ENCODE data around the gene SLC8A1. TPM values are rescaled to one million over a fixed set of nuclear protein-coding genes. Genes with fewer than 3 reads are reported as not detected.

Gene SLC8A1
- total and polyA plus RNA-seq, 12 donors = 0.54 to 128 (median 18.5) TPM

DNA sequence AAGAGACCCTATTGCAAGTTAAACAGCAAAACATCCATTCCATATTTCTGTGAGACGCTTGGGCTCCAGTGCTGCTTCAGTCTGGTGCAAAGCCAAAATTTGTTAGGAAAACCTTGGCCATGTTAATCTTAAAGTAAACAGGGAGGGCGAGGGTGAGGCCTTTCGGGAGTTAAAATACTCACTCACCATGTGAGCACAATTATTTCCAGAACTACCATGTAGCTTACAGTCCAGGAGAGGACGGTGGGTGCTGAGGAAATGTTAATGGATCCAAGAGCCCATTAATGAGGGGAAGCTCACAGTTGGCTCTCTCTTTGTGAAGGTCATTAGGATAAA is 286.4 kb downstream of the SLC8A1 start:
- Histone ChIP-seq H3K4me1 (replicated peaks in 1 of 2) (no peaks in the 10 kb centered on the region), H3K27ac (peak overlapping the region in 2 of 5 donors; percentile 1 to 9), H3K36me3 (replicated peaks in 1 of 2) (no peaks in the 10 kb centered on the region), H3K4me3 (no peak overlapping the region), H3K9me3 (replicated peaks in 1 of 3) (no peaks in the 10 kb centered on the region), H3K27me3 (no peaks in the 10 kb centered on the region)
- peak in 2 of 7 donors; percentile 3 to 56 for DNase-seq
- no peak for TF ChIP-seq POLR2A (IDR thresholded peaks at IDR 0.05)
- WGBS, 4 donors = 65 to 80% (median 73%) methylated on average over 4 of the region's 4 CpGs
- intact Hi-C loops (cut with DNase I) = no loop called here

- H3K27me3 ChIP-seq = no peaks in the 10 kb centered on the region
- no peak overlapping the region for H3K4me3 ChIP-seq
- H3K36me3 ChIP-seq (replicated peaks in 1 of 2) = no peaks in the 10 kb centered on the region
- peak overlapping the region in 3 of 5 donors; percentile 1 to 15 (median 9) for H3K27ac ChIP-seq
- intact Hi-C loops (cut with DNase I) = no loop called here
- no peak for TF ChIP-seq POLR2A (IDR thresholded peaks at IDR 0.05)
- no peak for TF ChIP-seq CTCF (IDR thresholded peaks at IDR 0.05)
- H3K4me1 ChIP-seq (replicated peaks in 1 of 2) = no peaks in the 10 kb centered on the region
- H3K9me3 ChIP-seq (replicated peaks in 1 of 3) = no peaks in the 10 kb centered on the region
- peak in 5 of 7 donors; percentile 8 to 17 (median 14) for DNase-seq
- WGBS, 4 donors = 63 to 84% (median 72%) methylated on average over 9 of the region's 9 CpGs
Measured at GRCh38 chr2:40164736-40165508, 287.0 kb downstream of the SLC8A1 start.

DNA sequence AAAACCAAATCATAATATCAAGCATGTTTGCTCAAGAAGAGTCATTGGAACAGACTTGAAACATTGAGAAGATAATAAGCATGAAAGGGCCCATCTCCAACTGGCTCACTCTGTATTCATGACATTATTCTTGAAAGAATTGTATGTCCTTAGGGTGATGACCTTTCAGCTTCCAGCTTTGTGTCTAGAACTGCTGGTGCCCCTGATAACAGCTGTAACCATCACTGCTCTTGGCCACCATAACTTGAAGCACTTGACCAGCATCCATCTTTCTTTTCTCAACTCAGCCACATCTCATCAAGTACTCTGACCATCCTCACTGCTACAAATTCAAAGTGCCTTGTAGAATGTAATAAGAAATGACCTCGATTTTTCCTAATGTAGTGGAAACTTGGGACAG is 289.9 kb downstream of the SLC8A1 start:
- Histone ChIP-seq H3K9me3 (replicated peaks in 1 of 3) (no peaks in the 10 kb centered on the region), H3K4me1 (replicated peaks in 1 of 2) (no peaks in the 10 kb centered on the region), H3K27ac (no peak overlapping the region), H3K36me3 (replicated peaks in 1 of 2) (no peaks in the 10 kb centered on the region), H3K4me3 (no peak overlapping the region), H3K27me3 (no peaks in the 10 kb centered on the region)
- DNase-seq = no peak
- 55 to 76% (median 62%) methylated on average over 1 of the region's 1 CpG for WGBS, 4 donors
- intact Hi-C loops (cut with DNase I) = no loop called here
- TF ChIP-seq CTCF (IDR thresholded peaks at IDR 0.05) (no peak), POLR2A (IDR thresholded peaks at IDR 0.05) (no peak)

DNA sequence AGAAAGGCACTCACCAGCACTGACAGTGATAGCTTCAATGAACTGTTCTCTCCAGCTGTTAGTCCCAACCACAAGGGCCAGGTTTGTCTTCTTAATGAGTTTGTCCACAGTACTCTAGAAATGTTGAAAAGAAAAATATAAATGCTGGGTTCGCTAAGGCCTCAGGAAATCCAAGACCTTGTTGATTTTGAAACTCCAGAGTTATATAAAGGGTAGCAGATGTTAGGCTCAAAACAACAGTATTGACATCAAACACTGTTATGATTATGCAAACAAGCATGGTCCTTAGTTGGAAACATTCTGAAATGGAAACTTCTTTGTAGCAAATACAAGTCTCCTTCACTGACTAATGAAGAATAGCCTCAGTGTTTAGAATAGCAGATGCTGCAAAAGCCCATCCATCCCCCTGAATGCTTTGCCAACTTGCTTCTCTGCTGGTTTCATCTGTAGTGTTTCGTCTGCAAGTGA is 291.1 kb downstream of the SLC8A1 start:
- Histone ChIP-seq H3K27ac (no peak overlapping the region), H3K4me1 (replicated peaks in 1 of 2) (no peaks in the 10 kb centered on the region), H3K4me3 (no peak overlapping the region), H3K9me3 (replicated peaks in 1 of 3) (no peaks in the 10 kb centered on the region), H3K36me3 (replicated peaks in 1 of 2) (no peaks in the 10 kb centered on the region), H3K27me3 (no peaks in the 10 kb centered on the region)
- DNase-seq = no peak
- intact Hi-C loops (cut with DNase I) = no loop called here
- WGBS, 4 donors = 76 to 93% (median 80%) methylated on average over 2 of the region's 2 CpGs
- TF ChIP-seq POLR2A (IDR thresholded peaks at IDR 0.05) (no peak), CTCF (IDR thresholded peaks at IDR 0.05) (no peak)

GRCh38 chr2:40159333-40159732 is 292.6 kb downstream of the SLC8A1 start:
- no peaks in the 10 kb centered on the region for H3K4me1 ChIP-seq (replicated peaks in 1 of 2)
- H3K27ac ChIP-seq = no peak overlapping the region
- DNase-seq = no peak
- TF ChIP-seq CTCF (IDR thresholded peaks at IDR 0.05) (no peak), POLR2A (IDR thresholded peaks at IDR 0.05) (no peak)
- 87 to 96% (median 90%) methylated on average over 2 of the region's 2 CpGs for WGBS, 4 donors
- H3K9me3 ChIP-seq (replicated peaks in 1 of 3) = no peaks in the 10 kb centered on the region
- H3K27me3 ChIP-seq = no peaks in the 10 kb centered on the region
- intact Hi-C loops (cut with DNase I) = no loop called here
- no peak overlapping the region for H3K4me3 ChIP-seq
- no peaks in the 10 kb centered on the region for H3K36me3 ChIP-seq (replicated peaks in 1 of 2)

Measured in adrenal gland (tissue), 12 donors.